GM20431 (cell line): ENCODE results near the gene EXOC7.
"Not testable (repeated sequence)": the region's sequence is repeated elsewhere in the genome, so short reads cannot be mapped to it uniquely, and the experiment has no call there.

Experiments
- in situ Hi-C: fragments of 300-500 bp; cut with MseI, MboI; formaldehyde crosslinking; loops from one replicate; pipeline ENCODE4 v1.15.0; 2020; ENCODE audit warnings: low sequenced_read_pairs; ENCODE audit not compliant: unreplicated experiment

Gene EXOC7

GRCh38 chr17:76089680-76090516 is 13.7 kb downstream of the EXOC7 start:
- in situ Hi-C loops: no loop called here

- in situ Hi-C loops: no loop called here
These were observed 14.6 kb downstream of the EXOC7 start for GRCh38 chr17:76088868-76089576.

- in situ Hi-C loops: no loop called here
These were observed 15.3 kb downstream of the EXOC7 start for GRCh38 chr17:76088041-76088867.

- in situ Hi-C loops: no loop called here
These were observed 16.1 kb downstream of the EXOC7 start for GRCh38 chr17:76087531-76087930.

GRCh38 chr17:76086384-76086783 is 17.2 kb downstream of the EXOC7 start:
- in situ Hi-C loops: no loop called here

- in situ Hi-C loops: no loop called here
These were observed 17.7 kb downstream of the EXOC7 start for GRCh38 chr17:76085731-76086366.

- in situ Hi-C loops: no loop called here
These were observed 18.4 kb downstream of the EXOC7 start for GRCh38 chr17:76085066-76085730.

- in situ Hi-C loops: no loop called here
These were observed 19.9 kb downstream of the EXOC7 start for GRCh38 chr17:76083536-76084182.

GRCh38 chr17:76082326-76083251 is 21.0 kb downstream of the EXOC7 start:
- in situ Hi-C loops: no loop called here

GRCh38 chr17:76081295-76082210 is 22.0 kb downstream of the EXOC7 start:
- in situ Hi-C loops: no loop called here

- in situ Hi-C loops: no loop called here
These were observed 22.8 kb downstream of the EXOC7 start for GRCh38 chr17:76080768-76081287.

- in situ Hi-C loops: no loop called here
These were observed 23.4 kb downstream of the EXOC7 start for GRCh38 chr17:76079956-76080767.

- in situ Hi-C loops: no loop called here
These were observed 24.0 kb downstream of the EXOC7 start for GRCh38 chr17:76079535-76079955.

- in situ Hi-C loops: no loop called here
These were observed 24.6 kb downstream of the EXOC7 start, which contains the start of gene ZACN for GRCh38 chr17:76078860-76079534. TSS of gene ZACN (plus strand) at chr17:76079182. CDS start at chr17:76079265, 83 bp downstream.

- in situ Hi-C loops: not testable (repeated sequence)
These were observed 25.2 kb downstream of the EXOC7 start for GRCh38 chr17:76078370-76078769.
